Panc1 (cell line): ENCODE data around the gene C1orf159. TPM values are rescaled to one million over a fixed set of nuclear protein-coding genes. Genes with fewer than 3 reads are reported as not detected.

ENCODE experiments used
- ATAC-seq: fragments of 200-7000 bp; cut with Tn5 transposase; 2 replicates; pipeline ENCODE4 v1.9.1; 2020; ENCODE audit warnings: mild to moderate bottlenecking, moderate library complexity
- BruUV-seq: library from RNA; stranded (reverse); fragments of 400-500 nt; replicated peaks from 2 replicates; lab custom pipeline; 2021; lab: Mats Ljungman, UMichigan
- CTCF ChIA-PET: fragments of 300-600 bp; sonication (Branson Sonifier 250); formaldehyde crosslinking; loops from one replicate; lab custom pipeline; 2022; ENCODE audit warnings: antibody characterized with exemption; lab: Charles Lee
- POLR2A ChIA-PET: fragments of 300-600 bp; sonication (Branson Sonifier 250); formaldehyde crosslinking; loops from one replicate; lab custom pipeline; 2022; ENCODE audit warnings: antibody characterized with exemption; lab: Charles Lee
- DNase-seq: peaks from one replicate; pipeline ENCODE4 v3.0.0-alpha.2; 2010; ENCODE audit warnings: low read depth, low spot score
- H3K27ac ChIP-seq: 2 replicates; pipeline ENCODE4 v1.5.1; 2011; ENCODE audit warnings: mild to moderate bottlenecking, low read length, inconsistent platforms
- H3K27me3 ChIP-seq: fragments of 200-500 bp; sonication (Bioruptor generic); 2 replicates; pipeline ENCODE4 v1.6.0; 2014; ENCODE audit warnings: low read length, inconsistent platforms; ENCODE audit not compliant: control insufficient read depth, insufficient read depth
- H3K36me3 ChIP-seq: fragments of 200-500 bp; sonication (Bioruptor generic); 2 replicates; pipeline ENCODE4 v1.5.1; 2014; ENCODE audit warnings: inconsistent platforms, mild to moderate bottlenecking, low read length, moderate library complexity; ENCODE audit not compliant: control insufficient read depth, insufficient read depth
- H3K4me1 ChIP-seq: 2 replicates; pipeline ENCODE4 v1.5.1; 2011; ENCODE audit warnings: inconsistent platforms, mild to moderate bottlenecking, low read length, moderate library complexity; ENCODE audit not compliant: control insufficient read depth, insufficient read depth
- H3K4me3 ChIP-seq, 2 experiments: 2 replicates each; pipeline ENCODE4 v1.5.1; 2011 to 2012; ENCODE audit warnings: low read depth in 2 of 2, low read length in 2 of 2, mild to moderate bottlenecking in 2 of 2, inconsistent platforms in 1 of 2, moderate library complexity in 1 of 2
- H3K9me3 ChIP-seq: fragments of 200-500 bp; sonication (Bioruptor generic); 2 replicates; pipeline ENCODE4 v1.5.1; 2014; ENCODE audit warnings: low read depth, mild to moderate bottlenecking, inconsistent platforms, low read length, moderate library complexity; ENCODE audit not compliant: control insufficient read depth, insufficient read depth
- POLR2AphosphoS5 ChIP-seq: IDR thresholded peaks from 2 replicates; pipeline ENCODE4 v1.6.1; 2012; ENCODE audit warnings: mild to moderate bottlenecking, low read depth, low read length, moderate library complexity
- SIN3A ChIP-seq: IDR thresholded peaks from 2 replicates; pipeline ENCODE4 v1.6.1; 2012; ENCODE audit warnings: low read depth, mild to moderate bottlenecking, low read length, moderate library complexity, borderline replicate concordance; ENCODE audit not compliant: insufficient read depth
- TCF7L2 ChIP-seq: IDR thresholded peaks from 2 replicates; pipeline ENCODE4 v1.6.1; 2011; ENCODE audit warnings: mild to moderate bottlenecking, low read depth, low read length, inconsistent platforms
- in situ Hi-C: cut with HindIII; loops from 2 replicates; pipeline ENCODE4 v1.10.0; 2016; ENCODE audit warnings: low sequenced_read_pairs, low pct_unique_long_range_greater_than_20kb
- intact Hi-C: fragments of 100-400 bp; cut with micrococcal nuclease; formaldehyde crosslinking; loops from one replicate; pipeline ENCODE4 v1.10.0; 2022; ENCODE audit not compliant: unreplicated experiment
- total RNA-seq: library from RNA; stranded (reverse); gene quantifications from one replicate; pipeline ENCODE4 v1.2.1, GENCODE V29; 2021; ENCODE audit not compliant: unreplicated experiment
- TF ChIP-seq, protein P1 (sequence below): fragments of 450-650 bp; IDR thresholded peaks from 2 replicates; pipeline ENCODE4 v1.5.1; 2017; ENCODE audit warnings: mild to moderate bottlenecking
- TF ChIP-seq, protein P2 (sequence below), 2 experiments: IDR thresholded peaks; 2 replicates each; pipeline ENCODE4 v1.6.1; 2011 to 2012; ENCODE audit warnings: low read depth in 2 of 2, control low read depth in 1 of 2, low read length in 1 of 2, mild to moderate bottlenecking in 1 of 2, moderate library complexity in 1 of 2; ENCODE audit not compliant: insufficient read depth in 1 of 2

Gene C1orf159
- total RNA-seq, 1 experiment from 2014 or later: 28.8 TPM

GRCh38 chr1:1163538-1164070, 47.7 kb upstream of the C1orf159 start:
- H3K4me1 ChIP-seq: peaks cover 2% of the 10 kb centered on the region; the same call in 1 of the 2 replicates
- ChIA-PET POLR2A (no interaction called here), CTCF (no interaction called here)
- no peak overlapping the region for H3K4me3 ChIP-seq
- no peaks in the 10 kb centered on the region for H3K9me3 ChIP-seq
- in situ Hi-C loops: no loop called here
- TF ChIP-seq POLR2AphosphoS5 (no peak), SIN3A (no peak), TCF7L2 (no peak)
- TF ChIP-seq, protein P1, sequence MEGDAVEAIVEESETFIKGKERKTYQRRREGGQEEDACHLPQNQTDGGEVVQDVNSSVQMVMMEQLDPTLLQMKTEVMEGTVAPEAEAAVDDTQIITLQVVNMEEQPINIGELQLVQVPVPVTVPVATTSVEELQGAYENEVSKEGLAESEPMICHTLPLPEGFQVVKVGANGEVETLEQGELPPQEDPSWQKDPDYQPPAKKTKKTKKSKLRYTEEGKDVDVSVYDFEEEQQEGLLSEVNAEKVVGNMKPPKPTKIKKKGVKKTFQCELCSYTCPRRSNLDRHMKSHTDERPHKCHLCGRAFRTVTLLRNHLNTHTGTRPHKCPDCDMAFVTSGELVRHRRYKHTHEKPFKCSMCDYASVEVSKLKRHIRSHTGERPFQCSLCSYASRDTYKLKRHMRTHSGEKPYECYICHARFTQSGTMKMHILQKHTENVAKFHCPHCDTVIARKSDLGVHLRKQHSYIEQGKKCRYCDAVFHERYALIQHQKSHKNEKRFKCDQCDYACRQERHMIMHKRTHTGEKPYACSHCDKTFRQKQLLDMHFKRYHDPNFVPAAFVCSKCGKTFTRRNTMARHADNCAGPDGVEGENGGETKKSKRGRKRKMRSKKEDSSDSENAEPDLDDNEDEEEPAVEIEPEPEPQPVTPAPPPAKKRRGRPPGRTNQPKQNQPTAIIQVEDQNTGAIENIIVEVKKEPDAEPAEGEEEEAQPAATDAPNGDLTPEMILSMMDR: no peak
- TF ChIP-seq, protein P2, sequence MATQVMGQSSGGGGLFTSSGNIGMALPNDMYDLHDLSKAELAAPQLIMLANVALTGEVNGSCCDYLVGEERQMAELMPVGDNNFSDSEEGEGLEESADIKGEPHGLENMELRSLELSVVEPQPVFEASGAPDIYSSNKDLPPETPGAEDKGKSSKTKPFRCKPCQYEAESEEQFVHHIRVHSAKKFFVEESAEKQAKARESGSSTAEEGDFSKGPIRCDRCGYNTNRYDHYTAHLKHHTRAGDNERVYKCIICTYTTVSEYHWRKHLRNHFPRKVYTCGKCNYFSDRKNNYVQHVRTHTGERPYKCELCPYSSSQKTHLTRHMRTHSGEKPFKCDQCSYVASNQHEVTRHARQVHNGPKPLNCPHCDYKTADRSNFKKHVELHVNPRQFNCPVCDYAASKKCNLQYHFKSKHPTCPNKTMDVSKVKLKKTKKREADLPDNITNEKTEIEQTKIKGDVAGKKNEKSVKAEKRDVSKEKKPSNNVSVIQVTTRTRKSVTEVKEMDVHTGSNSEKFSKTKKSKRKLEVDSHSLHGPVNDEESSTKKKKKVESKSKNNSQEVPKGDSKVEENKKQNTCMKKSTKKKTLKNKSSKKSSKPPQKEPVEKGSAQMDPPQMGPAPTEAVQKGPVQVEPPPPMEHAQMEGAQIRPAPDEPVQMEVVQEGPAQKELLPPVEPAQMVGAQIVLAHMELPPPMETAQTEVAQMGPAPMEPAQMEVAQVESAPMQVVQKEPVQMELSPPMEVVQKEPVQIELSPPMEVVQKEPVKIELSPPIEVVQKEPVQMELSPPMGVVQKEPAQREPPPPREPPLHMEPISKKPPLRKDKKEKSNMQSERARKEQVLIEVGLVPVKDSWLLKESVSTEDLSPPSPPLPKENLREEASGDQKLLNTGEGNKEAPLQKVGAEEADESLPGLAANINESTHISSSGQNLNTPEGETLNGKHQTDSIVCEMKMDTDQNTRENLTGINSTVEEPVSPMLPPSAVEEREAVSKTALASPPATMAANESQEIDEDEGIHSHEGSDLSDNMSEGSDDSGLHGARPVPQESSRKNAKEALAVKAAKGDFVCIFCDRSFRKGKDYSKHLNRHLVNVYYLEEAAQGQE (IDR thresholded peaks at IDR 0.05; ENCODE audit: insufficient read depth in 1 of 2, low read depth in 2 of 2, low read length in 1 of 2): no peak
- H3K36me3 ChIP-seq: no peaks in the 10 kb centered on the region
- intact Hi-C loops: no loop called here
- DNase-seq (no peak), ATAC-seq (no peak)
- no peak overlapping the region for H3K27ac ChIP-seq
- no peaks in the 10 kb centered on the region for H3K27me3 ChIP-seq
- no TSS peak for BruUV-seq

GRCh38 chr1:1162597-1163537, 47.0 kb upstream of the C1orf159 start:
- H3K27me3 ChIP-seq: no peaks in the 10 kb centered on the region
- ChIA-PET CTCF (no interaction called here), POLR2A (no interaction called here)
- H3K27ac ChIP-seq: no peak overlapping the region
- TF ChIP-seq, protein P2 (IDR thresholded peaks at IDR 0.05; ENCODE audit: insufficient read depth in 1 of 2, low read depth in 2 of 2, low read length in 1 of 2): no peak
- TF ChIP-seq POLR2AphosphoS5 (no peak), SIN3A (no peak), TCF7L2 (no peak)
- TF ChIP-seq, protein P1: no peak
- DNase-seq: no peak
- no peak for ATAC-seq
- H3K4me3 ChIP-seq: no peak overlapping the region
- no TSS peak for BruUV-seq
- H3K4me1 ChIP-seq: peaks cover 9% of the 10 kb centered on the region
- no peaks in the 10 kb centered on the region for H3K9me3 ChIP-seq
- in situ Hi-C loops: no loop called here
- H3K36me3 ChIP-seq: no peaks in the 10 kb centered on the region
- intact Hi-C loops: no loop called here
